Gastrocnemius medialis (tissue), 4 donors: ENCODE measurements around the gene CALN1. TPM values are rescaled to one million over a fixed set of nuclear protein-coding genes. Genes with fewer than 3 reads are reported as not detected.

Experiments
- ATAC-seq, 2 donors: fragments of 150-250 bp; one replicate each; pipeline ENCODE4 v1.9.1; 2016
- DNase-seq, 2 donors: peaks; one replicate each; pipeline ENCODE4 v3.0.0-alpha.2; 2019
- H3K27ac ChIP-seq, 4 donors: fragments of 200-600 bp; sonication (generic); 1 replicate in 1 of 4; 2 replicates in 3 of 4; pipeline ENCODE4 v1.5.1; 2016 to 2018; ENCODE audit warnings: mild to moderate bottlenecking in 2 of 4, moderate library complexity in 1 of 4
- H3K27me3 ChIP-seq, 3 donors: fragments of 200-600 bp; sonication (generic) in 2 of 3; 1 replicate in 1 of 3; 2 replicates in 2 of 3; pipeline versions ENCODE4 v1.5.1 to v1.6.0; 2016 to 2019; ENCODE audit warnings: mild to moderate bottlenecking in 1 of 3, moderate library complexity in 1 of 3
- H3K36me3 ChIP-seq, 2 donors: fragments of 200-600 bp; sonication (generic) in 1 of 2; one replicate each; pipeline ENCODE4 v1.5.1; 2017 to 2018
- H3K4me1 ChIP-seq, 2 donors: fragments of 200-600 bp; sonication (generic) in 1 of 2; one replicate each; pipeline ENCODE4 v1.5.1; 2016 to 2017; ENCODE audit warnings: mild to moderate bottlenecking in 2 of 2
- H3K4me3 ChIP-seq, 4 donors: fragments of 200-600 bp; sonication (generic) in 3 of 4; 1 replicate in 1 of 4; 2 replicates in 3 of 4; pipeline ENCODE4 v1.5.1; 2016 to 2019; ENCODE audit warnings: mild to moderate bottlenecking in 2 of 4
- H3K9me3 ChIP-seq, 3 donors: fragments of 200-600 bp; sonication (generic) in 2 of 3; 1 replicate in 1 of 3; 2 replicates in 2 of 3; pipeline ENCODE4 v1.5.1; 2016 to 2019
- POLR2A ChIP-seq, 2 donors: fragments of 450-650 bp; IDR thresholded peaks; one replicate each; pipeline ENCODE4 v1.6.1; 2017; ENCODE audit warnings: antibody characterized with exemption in 2 of 2, mild to moderate bottlenecking in 2 of 2, moderate library complexity in 2 of 2
- in situ Hi-C, 4 donors: fragments of 200-750 bp; cut with MboI; loops; one replicate each; pipeline versions ENCODE4 v1.15.0 to v1.8.0; 2017; ENCODE audit warnings: low sequenced_read_pairs in 4 of 4
- intact Hi-C: fragments of 100-400 bp; cut with DNase I; formaldehyde crosslinking; loops from one replicate; pipeline ENCODE4 v1.15.1; 2023; ENCODE audit warnings: low total_unique reads
- total RNA-seq, 4 donors: library from RNA; depleted of rRNA; stranded (reverse); fragments of >200 nt; gene quantifications; one replicate each; pipeline versions ENCODE4 v1.1.0 to v1.2.3, GENCODE V29; 2016
- TF ChIP-seq, protein P1 (sequence below), 5 experiments: fragments of 450-650 bp in 3 of 5; fragments of 200-600 bp in 2 of 5; sonication (generic) in 2 of 5; IDR thresholded peaks in 4 of 5; conservative IDR thresholded peaks in 1 of 5; 1 replicate in 4 of 5; 2 replicates in 1 of 5; pipeline ENCODE4 v1.5.1; 2016 to 2019; ENCODE audit warnings: antibody characterized with exemption in 5 of 5, mild to moderate bottlenecking in 3 of 5, moderate library complexity in 3 of 5

CALN1 gene
- total RNA-seq, 4 donors from 2014 or later: not detected

GRCh38 chr7:71793251-71793650 lies 618.9 kb downstream of the CALN1 start:
- in situ Hi-C loops (no loop called here), intact Hi-C loops (no loop called here)
- no peaks in the 10 kb centered on the region for H3K4me1 ChIP-seq
- H3K36me3 ChIP-seq: no peaks in the 10 kb centered on the region
- TF ChIP-seq, protein P1, sequence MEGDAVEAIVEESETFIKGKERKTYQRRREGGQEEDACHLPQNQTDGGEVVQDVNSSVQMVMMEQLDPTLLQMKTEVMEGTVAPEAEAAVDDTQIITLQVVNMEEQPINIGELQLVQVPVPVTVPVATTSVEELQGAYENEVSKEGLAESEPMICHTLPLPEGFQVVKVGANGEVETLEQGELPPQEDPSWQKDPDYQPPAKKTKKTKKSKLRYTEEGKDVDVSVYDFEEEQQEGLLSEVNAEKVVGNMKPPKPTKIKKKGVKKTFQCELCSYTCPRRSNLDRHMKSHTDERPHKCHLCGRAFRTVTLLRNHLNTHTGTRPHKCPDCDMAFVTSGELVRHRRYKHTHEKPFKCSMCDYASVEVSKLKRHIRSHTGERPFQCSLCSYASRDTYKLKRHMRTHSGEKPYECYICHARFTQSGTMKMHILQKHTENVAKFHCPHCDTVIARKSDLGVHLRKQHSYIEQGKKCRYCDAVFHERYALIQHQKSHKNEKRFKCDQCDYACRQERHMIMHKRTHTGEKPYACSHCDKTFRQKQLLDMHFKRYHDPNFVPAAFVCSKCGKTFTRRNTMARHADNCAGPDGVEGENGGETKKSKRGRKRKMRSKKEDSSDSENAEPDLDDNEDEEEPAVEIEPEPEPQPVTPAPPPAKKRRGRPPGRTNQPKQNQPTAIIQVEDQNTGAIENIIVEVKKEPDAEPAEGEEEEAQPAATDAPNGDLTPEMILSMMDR (IDR thresholded peaks at IDR 0.05 in 4 of 5, conservative IDR thresholded peaks at IDR 0.05 in 1 of 5): no peak
- no peak for TF ChIP-seq POLR2A (IDR thresholded peaks at IDR 0.05)
- no peak for ATAC-seq
- DNase-seq: no peak
- no peak overlapping the region for H3K4me3 ChIP-seq
- H3K27me3 ChIP-seq: no peaks in the 10 kb centered on the region
- H3K9me3 ChIP-seq: no peaks in the 10 kb centered on the region
- no peak overlapping the region for H3K27ac ChIP-seq

DNA sequence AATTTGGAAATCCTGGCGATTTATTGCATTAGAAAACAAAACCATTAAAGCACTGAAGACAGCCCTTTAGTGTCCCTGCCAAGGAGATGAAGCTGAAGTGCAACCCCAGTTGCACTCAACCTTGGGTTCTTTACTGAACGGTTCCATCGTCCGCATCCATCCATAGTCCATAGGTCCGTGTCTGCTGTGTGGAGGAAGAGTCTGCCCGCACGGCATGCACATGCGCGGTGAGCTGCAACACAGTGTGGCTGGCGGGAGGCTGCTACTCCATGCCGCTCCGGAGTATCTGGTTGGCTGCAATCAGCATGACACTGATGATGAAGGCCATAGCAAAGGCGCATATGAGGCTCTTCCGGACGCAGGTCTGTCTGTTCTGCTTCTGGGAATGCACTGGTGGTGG lies 624.6 kb downstream of the CALN1 start:
- H3K9me3 ChIP-seq: no peaks in the 10 kb centered on the region
- H3K4me3 ChIP-seq: no peak overlapping the region
- no peak for ATAC-seq
- H3K36me3 ChIP-seq: no peaks in the 10 kb centered on the region
- TF ChIP-seq POLR2A (IDR thresholded peaks at IDR 0.05): no peak
- TF ChIP-seq, protein P1 (IDR thresholded peaks at IDR 0.05 in 4 of 5, conservative IDR thresholded peaks at IDR 0.05 in 1 of 5): no peak
- DNase-seq: no peak
- H3K27ac ChIP-seq: no peak overlapping the region
- H3K4me1 ChIP-seq: no peaks in the 10 kb centered on the region
- intact Hi-C loops: no loop called here
- in situ Hi-C loops: no loop called here
- H3K27me3 ChIP-seq: no peaks in the 10 kb centered on the region

DNA sequence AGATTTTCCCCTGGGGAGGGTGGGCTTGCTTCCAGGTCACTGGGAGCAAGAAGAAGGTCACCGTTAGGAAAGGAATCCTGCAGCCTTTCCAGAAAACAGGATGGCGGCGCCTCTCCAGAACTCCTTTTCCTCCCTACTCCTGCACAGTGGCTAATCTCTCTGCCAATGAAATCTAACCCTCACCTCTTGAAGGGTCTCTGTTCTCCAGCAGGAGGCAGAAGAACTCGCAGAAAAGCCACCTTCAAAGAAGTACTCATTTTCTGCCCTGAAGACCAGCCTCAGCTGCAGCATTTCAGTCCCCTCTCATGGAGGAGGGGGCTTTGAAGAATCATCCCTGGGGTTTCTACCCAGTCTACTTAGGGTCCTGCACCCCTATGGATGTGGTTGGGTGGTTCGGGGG lies 626.9 kb downstream of the CALN1 start:
- ATAC-seq (no peak), DNase-seq (no peak)
- no peaks in the 10 kb centered on the region for H3K9me3 ChIP-seq
- H3K36me3 ChIP-seq: no peaks in the 10 kb centered on the region
- no peaks in the 10 kb centered on the region for H3K27me3 ChIP-seq
- H3K4me1 ChIP-seq: no peaks in the 10 kb centered on the region
- intact Hi-C loops: no loop called here
- no peak overlapping the region for H3K27ac ChIP-seq
- no peak for TF ChIP-seq POLR2A (IDR thresholded peaks at IDR 0.05)
- TF ChIP-seq, protein P1 (IDR thresholded peaks at IDR 0.05 in 4 of 5, conservative IDR thresholded peaks at IDR 0.05 in 1 of 5): no peak
- no peak overlapping the region for H3K4me3 ChIP-seq
- in situ Hi-C loops: no loop called here

DNA sequence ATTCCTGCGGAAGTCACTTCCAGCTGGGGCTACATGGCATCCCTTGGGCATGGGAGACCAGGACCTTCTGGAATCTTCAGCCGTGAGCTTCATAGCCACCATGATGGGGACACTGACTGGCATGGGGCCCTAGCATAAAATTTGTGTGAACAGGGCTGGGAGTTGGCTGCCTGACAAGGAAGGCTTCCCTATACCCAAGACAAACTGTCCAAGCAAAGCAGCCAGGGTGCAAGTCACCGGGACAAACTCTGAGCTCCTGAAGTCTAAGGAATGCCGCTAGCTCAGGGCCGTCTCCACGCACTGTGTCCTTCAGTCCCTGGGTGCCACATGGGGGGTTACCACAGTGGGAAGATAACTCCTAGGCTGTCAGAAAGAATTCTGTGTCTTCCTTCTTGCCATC lies 627.4 kb downstream of the CALN1 start:
- no peaks in the 10 kb centered on the region for H3K36me3 ChIP-seq
- DNase-seq: no peak
- no peaks in the 10 kb centered on the region for H3K4me1 ChIP-seq
- no peak overlapping the region for H3K27ac ChIP-seq
- ATAC-seq: no peak
- no peaks in the 10 kb centered on the region for H3K9me3 ChIP-seq
- no peak overlapping the region for H3K4me3 ChIP-seq
- H3K27me3 ChIP-seq: no peaks in the 10 kb centered on the region
- TF ChIP-seq POLR2A (IDR thresholded peaks at IDR 0.05): no peak
- TF ChIP-seq, protein P1 (IDR thresholded peaks at IDR 0.05 in 4 of 5, conservative IDR thresholded peaks at IDR 0.05 in 1 of 5): no peak
- intact Hi-C loops: no loop called here
- in situ Hi-C loops: no loop called here

DNA sequence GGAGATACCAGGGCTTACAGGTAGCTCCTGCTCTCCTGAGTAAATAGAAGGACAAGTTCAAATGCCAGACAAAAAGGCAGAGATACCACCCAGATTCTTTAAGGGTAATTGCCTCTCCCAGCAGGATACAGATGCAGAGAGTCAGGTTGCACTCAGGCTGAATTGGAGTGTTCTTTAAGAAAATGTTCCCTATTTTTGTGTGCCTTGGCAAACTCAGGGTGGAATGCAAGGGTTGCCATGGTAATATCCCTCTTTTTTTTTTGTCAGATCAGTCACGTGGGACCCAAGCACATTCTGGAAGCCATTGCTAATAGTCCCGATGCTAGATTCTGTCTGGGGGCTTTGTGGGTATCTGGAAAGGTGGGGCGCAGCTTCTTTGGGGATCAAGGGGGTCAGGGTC lies 628.0 kb downstream of the CALN1 start:
- H3K4me3 ChIP-seq: no peak overlapping the region
- H3K27ac ChIP-seq: no peak overlapping the region
- intact Hi-C loops (no loop called here), in situ Hi-C loops (no loop called here)
- DNase-seq (no peak), ATAC-seq (no peak)
- H3K27me3 ChIP-seq: no peaks in the 10 kb centered on the region
- TF ChIP-seq, protein P1 (IDR thresholded peaks at IDR 0.05 in 4 of 5, conservative IDR thresholded peaks at IDR 0.05 in 1 of 5): no peak
- no peaks in the 10 kb centered on the region for H3K36me3 ChIP-seq
- H3K9me3 ChIP-seq: no peaks in the 10 kb centered on the region
- H3K4me1 ChIP-seq: no peaks in the 10 kb centered on the region
